GM12873 (cell line): ENCODE data around the gene LIN28A.

ENCODE experiments used
- CTCF ChIP-seq: IDR thresholded peaks from 2 replicates; pipeline ENCODE4 v1.5.1; 2012; ENCODE audit warnings: low read depth, mild to moderate bottlenecking, moderate library complexity, low read length, control low read depth; ENCODE audit not compliant: insufficient read depth; ENCODE audit errors: missing control alignments

LIN28A gene

GRCh38 chr1:26475989-26476388 lies 65.4 kb downstream of the LIN28A start:
- no peak for TF ChIP-seq CTCF

- no peak for TF ChIP-seq CTCF
These were observed 66.3 kb downstream of the LIN28A start for GRCh38 chr1:26476958-26477357.

GRCh38 chr1:26477446-26478152 lies 67.0 kb downstream of the LIN28A start:
- TF ChIP-seq CTCF = no peak

- TF ChIP-seq CTCF = no peak
These were observed 67.5 kb downstream of the LIN28A start for GRCh38 chr1:26478159-26478558.

- no peak for TF ChIP-seq CTCF
These were observed 68.4 kb downstream of the LIN28A start for GRCh38 chr1:26478988-26479387.
